Cardiac ventricle fibroblast (primary cell): Measurements from ENCODE around the gene KLRC3. TPM values are rescaled to one million over a fixed set of nuclear protein-coding genes. Genes with fewer than 3 reads are reported as not detected.

Source experiments
- total RNA-seq: library from RNA; depleted of rRNA; stranded (reverse); fragments of >200 nt; gene quantifications from 2 replicates; pipeline ENCODE4 v1.2.3, GENCODE V29; 2015

KLRC3 gene
- total RNA-seq = not detected in 2 replicates

DNA sequence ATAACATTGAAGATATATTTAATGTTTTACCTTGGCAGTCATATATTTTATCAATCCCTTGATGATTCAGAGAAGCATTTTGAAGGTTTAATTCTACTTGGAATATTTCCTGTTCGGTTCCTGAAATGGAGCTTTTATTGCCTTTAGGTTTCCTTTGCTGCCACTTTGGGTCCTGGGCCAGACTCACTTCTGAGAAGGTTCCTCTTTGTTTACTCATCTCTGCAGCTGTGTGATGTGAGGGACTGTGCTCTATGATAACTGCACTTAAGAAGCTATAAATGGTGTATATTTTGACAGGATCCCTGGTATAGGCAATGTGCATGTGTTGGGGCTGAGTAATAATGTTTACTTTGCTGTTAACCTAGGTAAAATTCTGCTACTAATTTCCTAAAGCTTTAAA lies at the start of gene KLRC3:
KLRC3 (minus strand) TSS at position 262 of the 400 bp plus-strand sequence; CDS start at position 217, 45 bp downstream.

DNA sequence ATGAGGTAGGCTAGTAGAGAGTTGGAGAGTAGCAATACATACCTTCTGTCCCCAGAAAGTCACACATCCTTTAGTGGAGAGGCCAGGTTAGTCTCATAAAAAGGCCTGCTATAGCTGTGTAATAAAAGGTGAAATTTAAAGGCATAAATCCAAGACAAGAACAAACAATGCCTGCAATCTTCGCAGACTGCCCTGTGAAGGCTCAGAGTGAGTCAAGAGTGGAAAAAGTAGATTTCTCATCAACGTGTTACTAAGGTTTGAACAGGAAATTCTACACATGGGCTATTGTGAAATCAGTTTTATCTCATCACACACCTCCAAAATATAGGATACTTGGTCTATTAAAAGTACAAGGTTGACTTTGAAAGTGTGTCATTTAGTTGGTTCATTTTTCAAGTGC lies 32.8 kb upstream of the KLRC3 start, which contains the start of gene KLRC1:
KLRC1 (minus strand) TSS at position 222 of the 400 bp plus-strand sequence. CDS start 2,221 bp downstream, outside the sequence.

DNA sequence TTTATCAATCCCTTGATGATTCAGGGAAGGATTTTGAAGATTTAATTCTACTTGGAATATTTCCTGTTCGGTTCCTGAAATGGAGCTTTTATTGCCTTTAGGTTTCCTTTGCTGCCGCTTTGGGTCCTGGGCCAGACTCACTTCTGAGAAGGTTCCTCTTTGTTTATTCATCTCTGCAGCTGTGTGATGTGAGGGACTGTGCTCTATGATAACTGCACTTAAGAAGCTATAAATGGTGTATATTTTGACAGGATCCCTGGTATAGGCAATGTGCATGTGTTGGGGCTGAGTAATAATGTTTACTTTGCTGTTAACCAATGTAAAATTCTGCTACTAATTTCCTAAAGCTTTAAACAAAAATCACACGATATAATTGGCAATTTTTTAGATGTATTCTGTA lies 15.4 kb upstream of the KLRC3 start, which contains the start of gene KLRC2:
KLRC2 (minus strand) TSS at position 195 of the 400 bp plus-strand sequence; CDS start at position 171, 24 bp downstream.

DNA sequence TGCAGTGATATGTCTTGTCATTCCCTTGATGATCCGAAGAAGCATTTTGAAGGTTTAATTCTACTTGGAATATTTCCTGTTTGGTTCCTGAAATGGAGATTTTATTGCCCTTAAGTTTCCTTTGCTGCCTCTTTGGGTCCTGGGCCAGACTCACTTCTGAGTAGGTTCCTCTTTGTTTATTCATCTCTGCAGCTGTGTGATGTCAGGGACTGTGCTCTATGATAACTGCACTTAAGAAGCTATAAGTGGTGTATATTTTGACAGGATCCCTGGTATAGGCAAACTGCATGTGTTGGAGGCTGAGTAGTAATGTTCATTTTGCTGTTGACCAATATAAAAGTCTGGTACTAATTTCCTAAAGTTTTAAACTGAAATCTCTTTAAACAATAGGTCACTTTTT lies 11.0 kb downstream of the KLRC3 start, which contains the start of gene KLRC4:
KLRC4 (minus strand) TSS at position 366 of the 400 bp plus-strand sequence; CDS start at position 184, 182 bp downstream.

DNA sequence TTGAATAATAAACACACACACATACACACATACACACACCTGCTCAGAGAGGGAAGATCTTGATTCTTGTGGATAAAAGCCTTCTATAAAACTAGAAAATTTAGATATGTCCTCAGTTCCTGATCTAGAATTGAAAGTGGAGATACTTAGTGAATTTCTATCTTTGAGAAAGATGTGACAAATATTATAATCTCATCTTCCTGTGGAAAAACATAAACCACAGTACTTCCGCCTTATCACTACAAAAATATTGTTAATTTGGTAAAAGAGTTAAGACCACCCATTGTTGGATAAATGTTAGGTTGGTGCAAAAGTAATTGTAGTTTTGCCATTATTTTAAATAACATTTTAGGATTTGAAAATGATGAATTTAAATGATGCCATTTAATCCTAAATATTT lies 30.5 kb downstream of the KLRC3 start, which contains the start of gene KLRK1:
KLRK1 (minus strand) TSS at position 138 of the 400 bp plus-strand sequence. CDS start 1,231 bp downstream, outside the sequence.

Other genes with a start within 250 kb of the KLRC3 start
- not detected in 2 replicates for gene OLR1, start 248.5 kb downstream of the KLRC3 start, total RNA-seq
- gene TMEM52B, start 241.6 kb downstream of the KLRC3 start, total RNA-seq = not detected in 2 replicates
- 51.7 and 58.4 TPM in 2 replicates for gene GABARAPL1, start 207.7 kb downstream of the KLRC3 start, total RNA-seq
- 0.19 and 0.88 TPM in 2 replicates for gene KLRD1, start 112.7 kb downstream of the KLRC3 start, total RNA-seq
- gene KLRK1, start 30.6 kb downstream of the KLRC3 start, total RNA-seq = not detected in 2 replicates
- gene KLRC4, start 10.8 kb downstream of the KLRC3 start, total RNA-seq = not detected in 2 replicates
- not detected in 2 replicates for gene KLRC2, start 15.4 kb upstream of the KLRC3 start, total RNA-seq
- not detected in 2 replicates for gene KLRC1, start 32.8 kb upstream of the KLRC3 start, total RNA-seq
- gene EIF2S3B, start 85.3 kb upstream of the KLRC3 start, total RNA-seq = 0.25 and 0.29 TPM in 2 replicates
- 4.7 and 7.2 TPM in 2 replicates for gene MAGOHB, start 193.0 kb upstream of the KLRC3 start, total RNA-seq